ENCODE measurements around the gene BHMT2. TPM values are rescaled to one million over a fixed set of nuclear protein-coding genes. Genes with fewer than 3 reads are reported as not detected.
A peak's percentile ranks its signal among the peaks of the same experiment; 100 is the strongest.

Gene BHMT2
- total and polyA plus RNA-seq, 2 of the 13 experiments (the other 11 are each of a cell fraction or from before 2014, with no cell fraction given) = 13.8 to 18.8 TPM

DNA sequence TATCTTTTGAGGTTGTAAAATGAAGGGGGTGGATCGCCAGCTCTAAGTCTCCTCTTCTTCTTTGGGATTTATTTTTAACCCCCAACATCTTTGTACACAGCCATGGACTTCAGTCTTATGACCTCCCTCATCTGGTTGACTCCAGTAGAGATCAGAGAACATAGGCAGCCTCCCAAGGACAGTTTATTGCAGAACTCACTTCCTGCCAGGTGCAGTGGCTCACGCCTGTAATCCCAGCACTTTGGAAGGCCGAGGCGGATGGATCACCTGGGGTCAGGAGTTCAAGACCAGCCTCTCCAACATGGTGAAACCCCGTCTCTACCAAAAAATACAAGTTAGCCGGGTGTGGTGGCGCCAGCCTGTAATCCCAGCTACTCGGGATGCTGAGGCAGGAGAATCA lies 39.2 kb downstream of the BHMT2 start (continued):
- TF ChIP-seq, protein P1, sequence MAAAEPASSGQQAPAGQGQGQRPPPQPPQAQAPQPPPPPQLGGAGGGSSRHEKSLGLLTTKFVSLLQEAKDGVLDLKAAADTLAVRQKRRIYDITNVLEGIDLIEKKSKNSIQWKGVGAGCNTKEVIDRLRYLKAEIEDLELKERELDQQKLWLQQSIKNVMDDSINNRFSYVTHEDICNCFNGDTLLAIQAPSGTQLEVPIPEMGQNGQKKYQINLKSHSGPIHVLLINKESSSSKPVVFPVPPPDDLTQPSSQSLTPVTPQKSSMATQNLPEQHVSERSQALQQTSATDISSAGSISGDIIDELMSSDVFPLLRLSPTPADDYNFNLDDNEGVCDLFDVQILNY (CRISPR knock-in tag; conservative IDR thresholded peaks at IDR 0.05) = no peak
- TF ChIP-seq SIX1 (CRISPR knock-in tag; IDR thresholded peaks at IDR 0.05; ENCODE audit: borderline replicate concordance) (no peak), SOX6 (IDR thresholded peaks at IDR 0.05) (no peak), SOX6 (CRISPR knock-in tag; IDR thresholded peaks at IDR 0.05) (peak; percentile 53), HNRNPUL1 (IDR thresholded peaks at IDR 0.05; ENCODE audit: low read depth, low read length) (no peak), ZFP36L1 (CRISPR knock-in tag; IDR thresholded peaks at IDR 0.05) (no peak), ZNF441 (CRISPR knock-in tag; IDR thresholded peaks at IDR 0.05; ENCODE audit: borderline replicate concordance) (no peak), HOXD1 (CRISPR knock-in tag; IDR thresholded peaks at IDR 0.05) (no peak), SIN3A (IDR thresholded peaks at IDR 0.05; ENCODE audit: borderline replicate concordance, low read depth, low read length) (no peak), CBFB (CRISPR knock-in tag; IDR thresholded peaks at IDR 0.05) (no peak), ZNF501 (CRISPR knock-in tag; IDR thresholded peaks at IDR 0.05) (0 out of 2 replicates have a peak, but pooled peaks have one; percentile 47), ZEB1 (IDR thresholded peaks at IDR 0.05; ENCODE audit: insufficient replicate concordance, low read depth) (no peak), FIP1L1 (IDR thresholded peaks at IDR 0.05; ENCODE audit: borderline replicate concordance, insufficient read depth, low read depth, low read length) (no peak), RFX3 (CRISPR knock-in tag; IDR thresholded peaks at IDR 0.05) (no peak), MAFG (CRISPR knock-in tag; IDR thresholded peaks at IDR 0.05) (no peak), ZFYVE20 (CRISPR knock-in tag; IDR thresholded peaks at IDR 0.05; ENCODE audit: borderline replicate concordance, low read depth) (no peak), SIN3B (IDR thresholded peaks at IDR 0.05; ENCODE audit: low read length) (no peak)
- TF ChIP-seq, protein P2, sequence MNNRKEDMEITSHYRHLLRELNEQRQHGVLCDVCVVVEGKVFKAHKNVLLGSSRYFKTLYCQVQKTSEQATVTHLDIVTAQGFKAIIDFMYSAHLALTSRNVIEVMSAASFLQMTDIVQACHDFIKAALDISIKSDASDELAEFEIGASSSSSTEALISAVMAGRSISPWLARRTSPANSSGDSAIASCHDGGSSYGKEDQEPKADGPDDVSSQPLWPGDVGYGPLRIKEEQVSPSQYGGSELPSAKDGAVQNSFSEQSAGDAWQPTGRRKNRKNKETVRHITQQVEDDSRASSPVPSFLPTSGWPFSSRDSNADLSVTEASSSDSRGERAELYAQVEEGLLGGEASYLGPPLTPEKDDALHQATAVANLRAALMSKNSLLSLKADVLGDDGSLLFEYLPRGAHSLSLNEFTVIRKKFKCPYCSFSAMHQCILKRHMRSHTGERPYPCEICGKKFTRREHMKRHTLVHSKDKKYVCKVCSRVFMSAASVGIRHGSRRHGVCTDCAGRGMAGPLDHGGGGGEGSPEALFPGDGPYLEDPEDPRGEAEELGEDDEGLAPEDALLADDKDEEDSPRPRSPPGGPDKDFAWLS (CRISPR knock-in tag; IDR thresholded peaks at IDR 0.05; ENCODE audit: borderline replicate concordance) = no peak
- TF ChIP-seq, protein P3, sequence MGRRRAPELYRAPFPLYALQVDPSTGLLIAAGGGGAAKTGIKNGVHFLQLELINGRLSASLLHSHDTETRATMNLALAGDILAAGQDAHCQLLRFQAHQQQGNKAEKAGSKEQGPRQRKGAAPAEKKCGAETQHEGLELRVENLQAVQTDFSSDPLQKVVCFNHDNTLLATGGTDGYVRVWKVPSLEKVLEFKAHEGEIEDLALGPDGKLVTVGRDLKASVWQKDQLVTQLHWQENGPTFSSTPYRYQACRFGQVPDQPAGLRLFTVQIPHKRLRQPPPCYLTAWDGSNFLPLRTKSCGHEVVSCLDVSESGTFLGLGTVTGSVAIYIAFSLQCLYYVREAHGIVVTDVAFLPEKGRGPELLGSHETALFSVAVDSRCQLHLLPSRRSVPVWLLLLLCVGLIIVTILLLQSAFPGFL (CRISPR knock-in tag; IDR thresholded peaks at IDR 0.05) = no peak
- TF ChIP-seq, protein P4, sequence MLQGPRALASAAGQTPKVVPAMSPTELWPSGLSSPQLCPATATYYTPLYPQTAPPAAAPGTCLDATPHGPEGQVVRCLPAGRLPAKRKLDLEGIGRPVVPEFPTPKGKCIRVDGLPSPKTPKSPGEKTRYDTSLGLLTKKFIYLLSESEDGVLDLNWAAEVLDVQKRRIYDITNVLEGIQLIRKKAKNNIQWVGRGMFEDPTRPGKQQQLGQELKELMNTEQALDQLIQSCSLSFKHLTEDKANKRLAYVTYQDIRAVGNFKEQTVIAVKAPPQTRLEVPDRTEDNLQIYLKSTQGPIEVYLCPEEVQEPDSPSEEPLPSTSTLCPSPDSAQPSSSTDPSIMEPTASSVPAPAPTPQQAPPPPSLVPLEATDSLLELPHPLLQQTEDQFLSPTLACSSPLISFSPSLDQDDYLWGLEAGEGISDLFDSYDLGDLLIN (CRISPR knock-in tag; IDR thresholded peaks at IDR 0.05; ENCODE audit: borderline replicate concordance) = no peak
- TF ChIP-seq, protein P5, sequence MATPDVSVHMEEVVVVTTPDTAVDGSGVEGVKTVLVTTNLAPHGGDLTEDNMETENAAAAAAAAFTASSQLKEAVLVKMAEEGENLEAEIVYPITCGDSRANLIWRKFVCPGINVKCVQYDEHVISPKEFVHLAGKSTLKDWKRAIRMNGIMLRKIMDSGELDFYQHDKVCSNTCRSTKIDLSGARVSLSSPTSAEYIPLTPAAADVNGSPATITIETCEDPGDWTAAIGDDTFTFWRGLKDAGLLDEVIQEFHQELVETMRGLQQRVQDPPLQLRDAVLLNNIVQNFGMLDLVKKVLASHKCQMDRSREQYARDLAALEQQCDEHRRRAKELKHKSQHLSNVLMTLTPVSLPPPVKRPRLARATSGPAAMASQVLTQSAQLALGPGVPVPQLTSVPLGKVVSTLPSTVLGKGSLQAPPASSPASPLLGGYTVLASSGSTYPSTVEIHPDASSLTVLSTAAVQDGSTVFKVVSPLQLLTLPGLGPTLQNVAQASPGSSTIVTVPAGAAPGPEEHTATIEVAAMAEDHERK (CRISPR knock-in tag; IDR thresholded peaks at IDR 0.05; ENCODE audit: low read depth) = no peak
- TF ChIP-seq, protein P6, sequence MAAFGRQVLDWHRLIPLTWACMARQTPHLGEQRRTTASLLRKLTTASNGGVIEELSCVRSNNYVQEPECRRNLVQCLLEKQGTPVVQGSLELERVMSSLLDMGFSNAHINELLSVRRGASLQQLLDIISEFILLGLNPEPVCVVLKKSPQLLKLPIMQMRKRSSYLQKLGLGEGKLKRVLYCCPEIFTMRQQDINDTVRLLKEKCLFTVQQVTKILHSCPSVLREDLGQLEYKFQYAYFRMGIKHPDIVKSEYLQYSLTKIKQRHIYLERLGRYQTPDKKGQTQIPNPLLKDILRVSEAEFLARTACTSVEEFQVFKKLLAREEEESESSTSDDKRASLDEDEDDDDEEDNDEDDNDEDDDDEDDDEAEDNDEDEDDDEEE (CRISPR knock-in tag; IDR thresholded peaks at IDR 0.05) = no peak
